GM18861 (cell line): ENCODE results near the gene ERCC4.

ENCODE experiments used
- ATAC-seq: cut with Tn5 transposase; IDR thresholded peaks from one replicate; pipeline ENCODE4 v1.9.1; 2021; ENCODE audit not compliant: unreplicated experiment

Gene ERCC4

GRCh38 chr16:13992322-13992721 lies 72.4 kb downstream of the ERCC4 start:
- no peak for ATAC-seq

- ATAC-seq = no peak
Measured at GRCh38 chr16:13992976-13993375, 73.0 kb downstream of the ERCC4 start.

- no peak for ATAC-seq
Measured at GRCh38 chr16:13994239-13995106, 74.5 kb downstream of the ERCC4 start.

GRCh38 chr16:13995194-13995593 lies 75.2 kb downstream of the ERCC4 start:
- ATAC-seq = no peak

GRCh38 chr16:13996778-13997288 lies 76.9 kb downstream of the ERCC4 start:
- ATAC-seq = no peak

- ATAC-seq = no peak
Measured at GRCh38 chr16:13997526-13997925, 77.6 kb downstream of the ERCC4 start.

GRCh38 chr16:13997933-13998332 lies 78.0 kb downstream of the ERCC4 start:
- peak; percentile 94 for ATAC-seq

GRCh38 chr16:13999071-13999894 lies 79.3 kb downstream of the ERCC4 start:
- no peak for ATAC-seq

GRCh38 chr16:13999895-14000425 lies 80.0 kb downstream of the ERCC4 start:
- ATAC-seq = no peak

- no peak for ATAC-seq
Measured at GRCh38 chr16:14001521-14001920, 81.6 kb downstream of the ERCC4 start.
